HCT116 (cell line): Measurements from ENCODE around the gene PHF21A. TPM values are rescaled to one million over a fixed set of nuclear protein-coding genes. Genes with fewer than 3 reads are reported as not detected.

ENCODE experiments used
- ATAC-seq: fragments of 200-7000 bp; cut with Tn5 transposase; 2 replicates; pipeline ENCODE4 v1.9.1; 2020; ENCODE audit warnings: mild to moderate bottlenecking, moderate library complexity
- BruUV-seq: library from RNA; stranded (reverse); fragments of 400-500 nt; replicated peaks from 2 replicates; lab custom pipeline; 2021; lab: Mats Ljungman, UMichigan
- CTCF ChIA-PET: fragments of 300-600 bp; sonication (Branson Sonifier 250); formaldehyde crosslinking; loops from one replicate; lab custom pipeline; 2021; ENCODE audit warnings: antibody characterized with exemption; lab: Charles Lee
- POLR2A ChIA-PET: fragments of 300-600, 350-600 bp; sonication (Branson Sonifier 250); formaldehyde crosslinking; loops from one replicate; lab custom pipeline; 2021; ENCODE audit warnings: antibody characterized with exemption; lab: Charles Lee
- RAD21 ChIA-PET, 2 experiments: fragments of 300-600 bp; sonication (Branson Sonifier 250); formaldehyde crosslinking; loops; one replicate each; lab custom pipeline; 2023; ENCODE audit warnings: low total read pairs in 2 of 2; ENCODE audit not compliant: uncharacterized antibody in 2 of 2, unreplicated experiment in 2 of 2, low non-redundant PET in 1 of 2; lab: Charles Lee
- DNase-seq: peaks from one replicate; pipeline ENCODE4 v3.0.0-alpha.2; 2010; ENCODE audit warnings: low read depth, low spot score
- H2AFZ ChIP-seq: fragments of 200-600 bp; shearing (Covaris generic), sonication (generic); 2 replicates; pipeline ENCODE4 v1.6.1; 2017; ENCODE audit warnings: low read depth, mixed run types, mixed read lengths, antibody characterized with exemption, low read length; ENCODE audit not compliant: poor library complexity, severe bottlenecking
- H3K27ac ChIP-seq: 2 replicates; pipeline ENCODE4 v1.5.1; 2012; ENCODE audit warnings: low read depth, low read length
- H3K27me3 ChIP-seq: fragments of 200-600 bp; sonication (generic); 2 replicates; pipeline ENCODE4 v1.6.1; 2016; ENCODE audit warnings: mixed run types, low read length, mixed read lengths; ENCODE audit not compliant: insufficient read depth
- H3K36me3 ChIP-seq, 2 experiments: fragments of 200-500 bp in 1 of 2; fragments of 200-600 bp in 1 of 2; sonication (Bioruptor generic) in 1 of 2; sonication (generic) in 1 of 2; 2 replicates each; pipeline versions ENCODE4 v1.5.1 to v1.6.1; 2014 to 2016; ENCODE audit warnings: low read length in 2 of 2, inconsistent platforms in 1 of 2, mixed read lengths in 1 of 2, mixed run types in 1 of 2; ENCODE audit not compliant: insufficient read depth in 2 of 2, control insufficient read depth in 1 of 2
- H3K4me1 ChIP-seq, 2 experiments: fragments of 200-600 bp in 1 of 2; sonication (generic) in 1 of 2; 2 replicates each; pipeline versions ENCODE4 v1.5.1 to v1.6.1; 2012 to 2017; ENCODE audit warnings: low read length in 2 of 2, inconsistent platforms in 1 of 2, mild to moderate bottlenecking in 1 of 2, mixed read lengths in 1 of 2, mixed run types in 1 of 2, moderate library complexity in 1 of 2; ENCODE audit not compliant: insufficient read depth in 2 of 2, control insufficient read depth in 1 of 2
- H3K4me2 ChIP-seq: fragments of 200-600 bp; sonication (generic); 2 replicates; pipeline ENCODE4 v1.6.1; 2017; ENCODE audit warnings: mixed run types, low read length, mixed read lengths
- H3K4me3 ChIP-seq, 2 experiments: fragments of 200-600 bp in 1 of 2; sonication (generic) in 1 of 2; replicated peaks in 1 of 2; 2 replicates each; pipeline ENCODE4 v1.5.1; 2011 to 2016; ENCODE audit warnings: low read length in 2 of 2, control low read depth in 1 of 2, low read depth in 1 of 2, mild to moderate bottlenecking in 1 of 2, mixed read lengths in 1 of 2, mixed run types in 1 of 2
- H3K79me2 ChIP-seq: fragments of 200-600 bp; sonication (generic); 2 replicates; pipeline ENCODE4 v1.6.1; 2017; ENCODE audit warnings: mild to moderate bottlenecking, mixed run types, low read length, moderate library complexity, mixed read lengths; ENCODE audit not compliant: insufficient read depth
- H3K9ac ChIP-seq: fragments of 200-600 bp; sonication (generic); 2 replicates; pipeline ENCODE4 v1.6.1; 2016; ENCODE audit warnings: low read length, mixed read lengths
- H3K9me2 ChIP-seq: fragments of 200-600 bp; sonication (generic), shearing (Covaris generic); 2 replicates; pipeline ENCODE4 v1.6.1; 2017; ENCODE audit warnings: mixed run types, mild to moderate bottlenecking, moderate library complexity; ENCODE audit not compliant: insufficient read depth
- H3K9me3 ChIP-seq, 2 experiments: fragments of 200-500 bp in 1 of 2; fragments of 200-600 bp in 1 of 2; sonication (Bioruptor generic) in 1 of 2; sonication (generic) in 1 of 2; 2 replicates each; pipeline ENCODE4 v1.6.1; 2014 to 2017; ENCODE audit warnings: low read length in 2 of 2, mixed read lengths in 2 of 2, inconsistent platforms in 1 of 2, low read depth in 1 of 2, mild to moderate bottlenecking in 1 of 2, mixed run types in 1 of 2, moderate library complexity in 1 of 2; ENCODE audit not compliant: control insufficient read depth in 1 of 2, insufficient read depth in 1 of 2
- H4K20me1 ChIP-seq: fragments of 200-600 bp; sonication (generic), shearing (Covaris generic); 2 replicates; pipeline ENCODE4 v1.6.1; 2017; ENCODE audit warnings: mixed run types, mild to moderate bottlenecking, moderate library complexity; ENCODE audit not compliant: insufficient read depth
- ATF3 ChIP-seq: IDR thresholded peaks from 2 replicates; pipeline ENCODE4 v1.6.1; 2012
- CBX3 ChIP-seq: IDR thresholded peaks from 2 replicates; pipeline ENCODE4 v1.6.1; 2012; ENCODE audit warnings: low read depth
- CEBPB ChIP-seq: IDR thresholded peaks from 2 replicates; pipeline ENCODE4 v1.6.1; 2012; ENCODE audit warnings: low read depth
- CTCF ChIP-seq, 3 experiments: fragments of 200-600 bp in 1 of 3; sonication (generic) in 1 of 3; IDR thresholded peaks in 2 of 3; conservative IDR thresholded peaks in 1 of 3; 2 replicates each; pipeline ENCODE4 v1.5.1; 2012 to 2017; ENCODE audit warnings: low read depth in 2 of 3, low read length in 2 of 3, antibody characterized with exemption in 1 of 3, borderline replicate concordance in 1 of 3, control low read depth in 1 of 3, mild to moderate bottlenecking in 1 of 3, mixed read lengths in 1 of 3, mixed run types in 1 of 3, moderate library complexity in 1 of 3; ENCODE audit not compliant: insufficient read depth in 1 of 3
- EGR1 ChIP-seq: IDR thresholded peaks from 2 replicates; pipeline ENCODE4 v1.6.1; 2012; ENCODE audit warnings: low read depth
- ELF1 ChIP-seq: IDR thresholded peaks from 2 replicates; pipeline ENCODE4 v1.6.1; 2012; ENCODE audit warnings: low read depth, borderline replicate concordance
- EZH2 ChIP-seq: fragments of 200-600 bp; sonication (generic); IDR thresholded peaks from 2 replicates; pipeline ENCODE4 v1.6.1; 2017; ENCODE audit warnings: antibody characterized with exemption, mixed run types
- EZH2phosphoT487 ChIP-seq: fragments of 200-600 bp; IDR thresholded peaks from 2 replicates; pipeline ENCODE4 v1.6.1; 2018; ENCODE audit warnings: antibody characterized with exemption, borderline replicate concordance
- FOSL1 ChIP-seq: IDR thresholded peaks from 2 replicates; pipeline ENCODE4 v1.6.1; 2012; ENCODE audit warnings: low read depth
- JUND ChIP-seq: IDR thresholded peaks from 2 replicates; pipeline ENCODE4 v1.6.1; 2012
- MAX ChIP-seq: IDR thresholded peaks from 2 replicates; pipeline ENCODE4 v1.6.1; 2012
- POLR2A ChIP-seq: IDR thresholded peaks from 2 replicates; pipeline ENCODE4 v1.7.0; 2011; ENCODE audit warnings: borderline replicate concordance; ENCODE audit not compliant: insufficient read depth, insufficient read length; ENCODE audit errors: extremely low read depth
- POLR2AphosphoS5 ChIP-seq: IDR thresholded peaks from 2 replicates; pipeline ENCODE4 v1.6.1; 2011; ENCODE audit warnings: mild to moderate bottlenecking, low read depth, low read length, moderate library complexity
- RAD21 ChIP-seq: IDR thresholded peaks from 2 replicates; pipeline ENCODE4 v1.6.1; 2012; ENCODE audit warnings: low read depth, mild to moderate bottlenecking
- REST ChIP-seq: IDR thresholded peaks from 2 replicates; pipeline ENCODE4 v1.6.1; 2012; ENCODE audit warnings: low read depth
- SIN3A ChIP-seq: IDR thresholded peaks from 2 replicates; pipeline ENCODE4 v1.6.1; 2012; ENCODE audit warnings: low read depth
- TCF7L2 ChIP-seq: IDR thresholded peaks from 2 replicates; pipeline ENCODE4 v1.7.0; 2011; ENCODE audit warnings: borderline replicate concordance, inconsistent platforms; ENCODE audit not compliant: insufficient read depth, insufficient read length; ENCODE audit errors: extremely low read depth
- YY1 ChIP-seq: IDR thresholded peaks from 2 replicates; pipeline ENCODE4 v1.6.1; 2011; ENCODE audit warnings: low read length, low read depth, moderate library complexity, mild to moderate bottlenecking; ENCODE audit not compliant: insufficient replicate concordance; ENCODE audit errors: extremely low read depth
- intact Hi-C: fragments of 100-400 bp; cut with micrococcal nuclease; formaldehyde crosslinking; loops from 2 replicates; pipeline ENCODE4 v1.10.0; 2022
- total RNA-seq: library from RNA; stranded (reverse); gene quantifications from one replicate; pipeline ENCODE4 v1.2.1, GENCODE V29; 2021; ENCODE audit not compliant: unreplicated experiment

PHF21A gene
- total RNA-seq, 1 experiment from 2014 or later = 27.0 TPM

GRCh38 chr11:45909594-45910475 is 211.4 kb downstream of the PHF21A start:
- intact Hi-C loops = no loop called here
- Histone ChIP-seq H3K9me2 (no peaks in the 10 kb centered on the region), H3K4me2 (no peak overlapping the region), H3K36me3 (no peaks in the 10 kb centered on the region; a peak in 1 of 4 replicates), H2AFZ (no peak overlapping the region), H3K27ac (no peak overlapping the region), H3K4me1 (no peaks in the 10 kb centered on the region), H4K20me1 (no peaks in the 10 kb centered on the region), H3K27me3 (no peaks in the 10 kb centered on the region), H3K4me3 (no peak overlapping the region), H3K9me3 (no peaks in the 10 kb centered on the region), H3K79me2 (no peaks in the 10 kb centered on the region), H3K9ac (no peak overlapping the region)
- POLR2A ChIA-PET = no interaction called here
- DNase-seq = no peak
- no TSS peak for BruUV-seq
- CTCF ChIA-PET = no interaction called here
- no peak for ATAC-seq
- RAD21 ChIA-PET = no interaction called here
- TF ChIP-seq YY1 = no peak
- no peak for TF ChIP-seq EZH2phosphoT487
- no peak for TF ChIP-seq POLR2A
- no peak for TF ChIP-seq EZH2
- no peak for TF ChIP-seq ELF1
- TF ChIP-seq RAD21 = no peak
- no peak for TF ChIP-seq MAX
- no peak for TF ChIP-seq POLR2AphosphoS5
- TF ChIP-seq CBX3 = no peak
- no peak for TF ChIP-seq EGR1
- no peak for TF ChIP-seq REST
- no peak for TF ChIP-seq TCF7L2
- TF ChIP-seq CEBPB = no peak
- no peak for TF ChIP-seq JUND
- TF ChIP-seq FOSL1 = no peak
- TF ChIP-seq SIN3A = no peak
- no peak for TF ChIP-seq CTCF (IDR thresholded peaks at IDR 0.05 in 2 of 3, conservative IDR thresholded peaks at IDR 0.05 in 1 of 3; ENCODE audit: borderline replicate concordance in 1 of 3, insufficient read depth in 1 of 3, low read depth in 2 of 3, low read length in 2 of 3)
- no peak for TF ChIP-seq ATF3
